Nephron progenitor cell (in vitro differentiated cells): Measurements from ENCODE around the gene CSKMT.
A peak's percentile ranks its signal among the peaks of the same experiment; 100 is the strongest.

Source experiments
- DNase-seq: peaks from one replicate; pipeline ENCODE4 v3.0.0; 2021
- H3K27ac Mint-ChIP-seq: 2 replicates; pipeline ENCODE4 v1.8.0; 2021; ENCODE audit warnings: mild to moderate bottlenecking, moderate library complexity, mixed read lengths
- H3K27me3 Mint-ChIP-seq: 2 replicates; pipeline ENCODE4 v1.8.0; 2021; ENCODE audit warnings: mild to moderate bottlenecking, low read depth, mixed read lengths; ENCODE audit not compliant: poor library complexity
- H3K36me3 Mint-ChIP-seq: 2 replicates; pipeline ENCODE4 v1.8.0; 2021; ENCODE audit warnings: low read depth, mixed read lengths
- H3K4me1 Mint-ChIP-seq: 2 replicates; pipeline ENCODE4 v1.8.0; 2021; ENCODE audit warnings: mixed read lengths
- H3K4me3 Mint-ChIP-seq: 2 replicates; pipeline ENCODE4 v1.8.0; 2021; ENCODE audit warnings: mild to moderate bottlenecking, moderate library complexity, mixed read lengths
- H3K9me3 Mint-ChIP-seq: 2 replicates; pipeline ENCODE4 v1.8.0; 2021; ENCODE audit warnings: mild to moderate bottlenecking, moderate library complexity, mixed read lengths
- TF ChIP-seq, protein P1 (sequence below): fragments of 200-600 bp; sonication (generic); IDR thresholded peaks from 2 replicates; pipeline ENCODE4 v1.5.0; 2021; ENCODE audit warnings: antibody characterized with exemption

CSKMT gene

DNA sequence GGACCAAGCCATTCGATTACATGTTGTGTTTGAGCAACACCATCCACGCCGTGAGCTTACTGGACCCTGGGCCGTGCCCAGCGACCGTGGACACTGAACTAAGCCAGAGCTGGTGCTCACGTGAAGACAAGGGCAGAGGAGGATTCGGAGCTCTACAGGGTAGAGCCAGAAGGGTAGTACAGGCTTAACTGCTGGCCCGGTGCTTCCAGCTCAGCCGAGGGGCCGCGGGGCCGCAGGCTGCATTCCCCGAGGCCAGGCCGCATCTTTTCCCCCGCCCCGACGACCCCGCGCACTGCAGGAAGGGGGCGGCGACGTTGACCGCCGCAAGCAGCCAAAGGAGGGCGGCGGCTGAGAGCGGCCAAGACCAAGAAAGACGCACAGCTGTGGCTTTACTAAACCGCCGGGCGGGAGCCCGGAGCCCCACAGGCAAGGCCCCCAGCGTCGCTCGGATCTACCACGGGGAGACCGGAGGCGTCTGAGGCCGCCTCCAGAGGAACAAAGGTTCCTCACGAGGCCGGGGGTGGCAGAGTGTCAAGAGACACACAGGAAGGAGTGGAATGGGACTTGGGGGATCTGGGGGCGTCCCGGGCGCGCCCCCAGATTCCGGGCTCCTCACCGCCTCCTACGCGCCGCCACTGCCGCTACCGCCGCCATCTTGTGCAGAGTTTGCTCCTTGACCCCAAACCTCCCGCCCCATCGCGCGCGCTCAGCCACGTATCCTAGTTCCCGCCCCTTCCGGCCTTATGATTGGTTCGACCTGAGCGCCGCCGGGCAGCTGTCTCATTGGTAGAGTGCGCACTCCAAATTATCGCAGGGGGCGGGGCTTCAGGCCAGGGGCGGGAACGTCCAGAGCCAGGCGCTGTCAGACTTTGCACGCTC lies 18.9 kb upstream of the CSKMT start, which contains the start of gene GANAB:
TSS of gene GANAB (minus strand) at position 668 of the 879 bp plus-strand sequence. CDS start at position 654, 14 bp downstream.
- Mint-ChIP-seq H3K9me3 (no peaks in the 10 kb centered on the region), H3K4me3 (peak within 1 kb of the TSS; percentile 99), H3K27ac (peak within 1 kb of the TSS; percentile 99), H3K4me1 (peaks cover 25% of the 10 kb centered on the region), H3K36me3 (peaks cover 24% of the 10 kb centered on the region), H3K27me3 (peaks cover 6% of the 10 kb centered on the region)
- TF ChIP-seq, protein P1, sequence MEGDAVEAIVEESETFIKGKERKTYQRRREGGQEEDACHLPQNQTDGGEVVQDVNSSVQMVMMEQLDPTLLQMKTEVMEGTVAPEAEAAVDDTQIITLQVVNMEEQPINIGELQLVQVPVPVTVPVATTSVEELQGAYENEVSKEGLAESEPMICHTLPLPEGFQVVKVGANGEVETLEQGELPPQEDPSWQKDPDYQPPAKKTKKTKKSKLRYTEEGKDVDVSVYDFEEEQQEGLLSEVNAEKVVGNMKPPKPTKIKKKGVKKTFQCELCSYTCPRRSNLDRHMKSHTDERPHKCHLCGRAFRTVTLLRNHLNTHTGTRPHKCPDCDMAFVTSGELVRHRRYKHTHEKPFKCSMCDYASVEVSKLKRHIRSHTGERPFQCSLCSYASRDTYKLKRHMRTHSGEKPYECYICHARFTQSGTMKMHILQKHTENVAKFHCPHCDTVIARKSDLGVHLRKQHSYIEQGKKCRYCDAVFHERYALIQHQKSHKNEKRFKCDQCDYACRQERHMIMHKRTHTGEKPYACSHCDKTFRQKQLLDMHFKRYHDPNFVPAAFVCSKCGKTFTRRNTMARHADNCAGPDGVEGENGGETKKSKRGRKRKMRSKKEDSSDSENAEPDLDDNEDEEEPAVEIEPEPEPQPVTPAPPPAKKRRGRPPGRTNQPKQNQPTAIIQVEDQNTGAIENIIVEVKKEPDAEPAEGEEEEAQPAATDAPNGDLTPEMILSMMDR, result no peak
- DNase-seq, result peak; percentile 99

DNA sequence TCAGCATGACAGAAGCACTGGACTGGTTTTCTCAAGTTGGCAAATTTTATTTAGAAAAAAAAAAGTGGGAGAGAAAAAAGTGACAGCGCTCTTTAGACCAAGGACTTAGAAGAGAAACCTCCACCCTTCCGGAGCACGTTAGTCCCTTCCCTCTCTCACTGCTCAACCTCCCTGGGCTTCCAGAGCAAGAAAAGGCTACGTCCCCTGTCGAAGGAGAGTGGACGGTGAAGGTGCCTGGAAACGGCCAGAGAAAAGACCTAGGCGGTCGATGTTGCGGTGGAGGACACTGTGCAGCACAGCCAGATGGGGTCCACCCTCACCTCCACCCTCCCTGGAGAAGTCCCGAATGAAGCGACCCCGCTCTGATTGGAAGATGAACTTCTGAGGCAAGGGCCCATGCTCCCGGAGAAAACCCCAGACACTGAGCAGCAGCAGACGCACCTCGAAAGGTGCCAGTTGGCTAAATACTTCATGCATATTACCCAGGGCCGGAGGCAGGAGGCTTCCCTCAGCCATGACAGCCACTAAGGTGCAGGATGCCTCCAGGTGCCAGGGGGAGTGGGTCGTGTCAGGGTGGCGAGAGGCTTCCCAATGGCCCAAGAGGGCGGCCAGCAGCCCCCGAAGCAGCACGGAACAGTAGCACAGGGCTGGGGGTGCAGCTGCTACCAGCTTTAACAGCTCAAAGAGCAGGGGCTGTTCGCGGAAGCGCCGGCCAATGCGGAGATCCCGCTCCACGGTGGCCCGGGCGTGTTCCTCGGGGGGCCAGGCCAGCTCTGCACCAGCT lies 18.1 kb upstream of the CSKMT start:
- DNase-seq, result no peak
- Mint-ChIP-seq H3K4me3 (peak overlapping the region; percentile 99), H3K27ac (peak overlapping the region; percentile 99), H3K4me1 (peaks cover 29% of the 10 kb centered on the region), H3K36me3 (peaks cover 20% of the 10 kb centered on the region), H3K9me3 (no peaks in the 10 kb centered on the region), H3K27me3 (peaks cover 4% of the 10 kb centered on the region)
- TF ChIP-seq, protein P1, result no peak

DNA sequence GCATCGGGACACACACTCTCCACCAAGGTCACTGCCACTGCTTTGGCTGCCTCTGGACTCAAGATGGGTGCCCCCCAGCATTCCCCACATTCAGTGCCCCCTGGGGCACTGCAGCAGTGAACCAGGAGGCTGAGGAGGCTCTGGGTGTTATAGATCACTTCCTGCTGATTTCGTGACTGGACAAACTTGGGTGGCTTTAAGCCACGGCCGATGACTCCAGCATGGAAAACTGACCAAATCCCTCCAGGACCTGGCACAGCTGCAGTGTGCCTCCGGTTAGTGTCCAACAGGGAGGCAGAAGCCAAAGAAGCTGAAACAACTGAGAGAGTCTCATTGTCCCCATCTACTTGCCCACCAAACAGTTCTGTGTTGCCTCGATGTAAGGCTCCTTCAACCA lies 17.5 kb upstream of the CSKMT start:
- Mint-ChIP-seq H3K36me3 (peaks cover 20% of the 10 kb centered on the region), H3K4me1 (peaks cover 35% of the 10 kb centered on the region), H3K27me3 (peaks cover 4% of the 10 kb centered on the region), H3K4me3 (no peak overlapping the region), H3K9me3 (no peaks in the 10 kb centered on the region), H3K27ac (peak overlapping the region; percentile 32)
- TF ChIP-seq, protein P1, result no peak
- DNase-seq, result no peak

GRCh38 chr11:62648185-62648966 lies 16.7 kb upstream of the CSKMT start:
- no peak for DNase-seq
- Mint-ChIP-seq H3K27ac (no peak overlapping the region), H3K4me3 (no peak overlapping the region), H3K36me3 (peaks cover 20% of the 10 kb centered on the region), H3K4me1 (peaks cover 38% of the 10 kb centered on the region), H3K27me3 (peaks cover 4% of the 10 kb centered on the region), H3K9me3 (no peaks in the 10 kb centered on the region)
- TF ChIP-seq, protein P1, result no peak

DNA sequence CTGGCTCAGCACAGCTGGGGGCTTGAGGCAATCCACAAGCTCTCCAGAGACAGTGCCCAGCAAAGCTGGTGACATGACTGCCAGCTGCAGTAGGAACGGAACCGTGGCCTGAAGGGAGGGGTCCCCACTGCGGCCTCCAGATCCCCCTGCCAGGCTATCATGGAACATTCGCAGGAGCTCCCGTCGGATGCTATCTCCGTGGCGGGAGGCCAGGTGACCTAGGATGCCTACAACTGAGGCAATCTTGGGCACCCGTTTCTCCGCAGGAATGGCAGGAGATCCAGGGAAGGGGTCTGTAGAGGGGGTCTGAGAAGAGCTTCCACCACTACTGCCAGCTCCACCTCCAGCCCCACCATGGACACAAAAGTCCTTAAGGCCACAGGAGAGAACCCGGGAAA lies 16.1 kb upstream of the CSKMT start:
- peaks cover 41% of the 10 kb centered on the region for H3K4me1 Mint-ChIP-seq
- DNase-seq, result no peak
- H3K9me3 Mint-ChIP-seq, result no peaks in the 10 kb centered on the region
- H3K36me3 Mint-ChIP-seq, result peaks cover 19% of the 10 kb centered on the region
- H3K4me3 Mint-ChIP-seq, result no peak overlapping the region
- peaks cover 4% of the 10 kb centered on the region for H3K27me3 Mint-ChIP-seq
- no peak overlapping the region for H3K27ac Mint-ChIP-seq
- TF ChIP-seq, protein P1, result no peak
